H7 (cell line): Measurements from ENCODE around the gene IFNA2. TPM values are rescaled to one million over a fixed set of nuclear protein-coding genes. Genes with fewer than 3 reads are reported as not detected.
"Not testable (repeated sequence)": the region's sequence is repeated elsewhere in the genome, so short reads cannot be mapped to it uniquely, and the experiment has no call there.

ENCODE experiments used
- DNase-seq: peaks from one replicate; pipeline ENCODE4 v3.0.0; 2012
- H3K27me3 ChIP-seq: 2 replicates; pipeline ENCODE4 v1.6.0; 2011; ENCODE audit warnings: mild to moderate bottlenecking, low read length; ENCODE audit not compliant: control insufficient read depth, insufficient read depth
- H3K36me3 ChIP-seq: replicated peaks from 2 replicates; pipeline ENCODE4 v1.5.1; 2011; ENCODE audit warnings: low read length; ENCODE audit not compliant: control insufficient read depth, insufficient read depth
- H3K4me3 ChIP-seq: 2 replicates; pipeline ENCODE4 v1.5.1; 2011; ENCODE audit warnings: low read depth, mild to moderate bottlenecking, control low read depth, low read length, moderate library complexity; ENCODE audit not compliant: insufficient read depth
- total RNA-seq: library from RNA; depleted of rRNA; stranded (reverse); fragments of >200 nt; shearing (Covaris generic); gene quantifications from 2 replicates; pipeline ENCODE4 v1.2.3, GENCODE V29; 2014; rRNA removed

Gene IFNA2
- not detected in 2 replicates for total RNA-seq

DNA sequence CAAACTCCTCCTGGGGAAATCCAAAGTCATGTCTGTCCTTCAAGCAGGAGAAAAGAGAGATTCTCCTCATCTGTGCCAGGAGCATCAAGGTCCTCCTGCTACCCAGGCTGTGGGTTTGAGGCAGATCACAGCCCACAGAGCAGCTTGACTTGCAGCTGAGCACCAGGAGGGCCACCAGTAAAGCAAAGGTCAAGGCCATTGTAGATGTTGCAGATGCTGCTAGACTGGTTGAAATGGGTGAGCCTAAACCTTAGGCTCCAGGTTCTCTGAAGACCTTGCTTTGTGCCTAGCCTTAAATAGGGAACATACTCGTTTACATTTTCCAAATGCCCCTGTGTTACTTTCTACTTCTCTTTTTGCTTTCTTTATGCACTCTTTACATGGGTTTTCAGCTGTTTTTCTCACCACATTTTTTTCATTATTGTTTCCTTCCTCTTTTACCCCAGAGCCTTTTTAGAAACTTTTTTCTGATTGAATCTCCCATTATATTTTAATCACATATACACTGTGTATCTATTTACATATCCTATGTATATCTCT lies at the start of gene IFNA2:
Gene IFNA2 (minus strand): TSS at position 268 of the 540 bp plus-strand sequence. CDS start 69 bp downstream, at position 199.
- H3K36me3 ChIP-seq = no peaks in the 10 kb centered on the region
- H3K27me3 ChIP-seq = no peaks in the 10 kb centered on the region
- DNase-seq = no peak
- H3K4me3 ChIP-seq = no peak within 1 kb of the TSS

DNA sequence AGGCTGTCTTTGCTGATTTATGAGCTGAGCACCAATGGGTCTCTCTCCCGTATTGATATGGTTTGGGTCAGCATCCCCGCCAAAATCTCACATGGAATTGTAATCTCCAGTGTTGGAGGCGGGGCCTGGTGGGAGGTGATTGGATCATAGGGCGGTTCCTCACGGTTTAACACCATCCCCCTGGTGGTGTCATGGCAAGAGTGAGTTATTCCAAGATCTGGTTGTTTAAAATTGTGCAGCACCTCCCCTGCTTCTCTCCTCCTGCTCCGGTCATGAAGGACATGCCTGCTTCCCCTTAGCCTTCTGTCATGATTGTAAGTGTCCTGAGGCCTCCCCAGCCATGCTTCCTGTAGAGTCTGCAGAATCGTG lies 49.8 kb upstream of the IFNA2 start:
- H3K4me3 ChIP-seq, DNase-seq, H3K36me3 ChIP-seq, H3K27me3 ChIP-seq: not testable (repeated sequence)

DNA sequence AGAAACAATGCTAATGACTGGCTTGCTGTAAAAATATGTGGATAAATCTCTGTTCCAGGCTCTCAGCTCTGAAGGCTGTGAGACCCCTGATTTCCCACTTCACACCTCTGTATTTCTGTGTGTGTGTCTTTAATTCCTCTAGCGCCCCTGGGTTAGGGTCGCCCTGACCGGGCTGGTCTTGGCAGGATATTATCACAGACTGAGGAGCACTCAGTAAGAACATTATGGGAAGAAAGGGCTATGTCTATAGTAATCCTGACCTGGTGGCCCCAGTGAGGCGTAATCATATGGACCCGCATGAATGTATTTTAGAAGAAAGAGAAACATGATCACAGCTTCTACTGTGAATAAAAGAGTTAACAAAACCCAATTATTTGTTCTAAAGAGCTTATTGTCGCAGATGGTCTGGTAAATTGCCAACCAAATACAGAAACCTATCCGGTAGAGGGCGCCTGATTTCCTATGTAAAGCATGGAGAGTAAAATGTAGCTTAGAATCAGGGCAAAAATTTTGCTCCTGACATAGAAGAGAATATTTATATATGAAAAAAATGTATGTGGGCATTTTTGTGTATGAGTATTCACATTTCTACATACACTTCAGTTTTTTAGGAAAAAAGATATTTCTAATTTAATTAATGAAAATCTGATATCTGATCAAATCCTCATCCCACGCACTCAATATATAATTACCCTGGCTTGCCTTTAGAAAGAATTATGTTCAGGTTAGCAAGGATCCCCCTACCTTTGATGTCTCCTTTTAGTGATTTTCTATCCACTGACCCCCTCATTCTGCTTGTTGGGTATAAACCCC lies 49.2 kb upstream of the IFNA2 start:
- H3K27me3 ChIP-seq = no peaks in the 10 kb centered on the region
- H3K36me3 ChIP-seq = no peaks in the 10 kb centered on the region
- DNase-seq = no peak
- H3K4me3 ChIP-seq = no peak overlapping the region

DNA sequence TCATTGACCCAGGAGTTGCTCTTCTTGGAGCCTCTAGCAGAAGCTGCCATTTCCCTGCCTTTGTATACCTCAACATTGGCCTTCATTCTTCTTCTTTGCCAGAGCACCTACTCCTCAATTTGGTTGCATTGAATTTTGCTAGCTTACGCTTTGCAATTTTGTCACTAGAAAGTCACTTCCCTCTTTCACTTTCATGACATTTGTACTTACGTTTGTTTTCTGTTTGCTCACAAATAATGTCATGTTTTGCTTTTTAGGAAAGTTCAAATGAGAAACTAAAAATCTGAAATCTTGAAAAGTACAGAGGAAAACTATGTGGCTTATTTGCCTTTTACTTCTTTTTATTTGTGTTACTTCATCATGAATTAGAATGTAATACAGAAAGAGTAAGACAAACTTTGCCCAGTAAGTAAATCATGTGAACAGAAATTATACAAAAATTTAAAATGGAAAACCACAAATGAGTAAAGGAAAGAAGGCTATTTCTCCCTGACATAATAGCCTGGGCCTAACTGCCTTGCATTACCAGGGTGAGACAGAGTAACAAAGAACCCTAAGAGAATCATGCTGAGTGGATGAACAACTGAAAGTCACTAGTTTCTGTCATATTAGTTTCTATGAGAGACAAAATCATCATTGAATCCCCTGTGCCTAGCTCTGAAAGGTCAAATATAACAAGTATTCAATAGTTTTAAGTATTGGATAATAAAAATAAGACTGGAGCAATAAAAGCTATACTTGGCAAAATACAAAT lies 47.7 kb upstream of the IFNA2 start:
- DNase-seq = no peak
- H3K4me3 ChIP-seq = no peak overlapping the region

DNA sequence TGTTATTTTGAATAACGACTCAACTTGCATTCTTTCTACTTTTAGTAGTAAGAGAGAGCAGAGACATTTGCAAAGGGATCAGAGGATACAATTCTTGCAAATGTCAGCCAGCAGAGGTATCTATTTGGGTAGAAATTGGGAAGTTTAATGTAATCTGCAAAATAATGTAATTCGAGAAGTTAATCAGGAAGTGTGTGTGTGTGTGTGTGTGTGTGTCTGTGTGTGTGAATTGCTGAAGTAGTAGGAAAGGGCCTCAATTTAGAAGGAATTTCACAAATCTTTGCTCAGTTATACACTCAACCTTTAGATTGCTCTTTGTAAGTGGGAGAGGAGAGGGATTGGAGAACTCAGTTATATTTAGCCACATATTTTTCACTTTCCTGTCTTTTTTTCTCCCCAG lies 44.0 kb upstream of the IFNA2 start:
- no peaks in the 10 kb centered on the region for H3K36me3 ChIP-seq
- H3K4me3 ChIP-seq = no peak overlapping the region
- no peak for DNase-seq
- H3K27me3 ChIP-seq = no peaks in the 10 kb centered on the region

More for the DNA sequence above, 47.7 kb upstream of the IFNA2 start:
- no peaks in the 10 kb centered on the region for H3K36me3 ChIP-seq
- no peaks in the 10 kb centered on the region for H3K27me3 ChIP-seq

DNA sequence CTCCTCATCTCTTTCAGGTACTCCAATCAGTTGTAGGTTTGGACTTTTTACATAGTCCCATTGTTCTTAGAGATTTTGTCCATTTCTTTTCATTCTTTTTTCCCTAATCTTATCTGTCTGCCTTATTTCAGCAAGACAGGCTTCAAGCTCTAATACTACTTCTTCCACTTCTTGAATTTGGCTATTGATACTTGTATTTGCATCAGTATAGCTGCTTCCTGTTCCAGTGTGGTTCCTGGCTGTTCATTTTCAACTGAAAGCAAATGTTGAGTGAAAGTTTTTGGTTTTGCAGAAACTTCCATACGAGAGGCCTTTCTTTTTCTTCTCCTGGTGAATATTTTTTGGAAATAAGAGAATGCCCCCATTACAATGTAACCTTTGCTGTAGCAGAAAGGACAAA lies 43.0 kb upstream of the IFNA2 start:
- no peaks in the 10 kb centered on the region for H3K36me3 ChIP-seq
- no peak overlapping the region for H3K4me3 ChIP-seq
- DNase-seq = no peak
- H3K27me3 ChIP-seq = no peaks in the 10 kb centered on the region

DNA sequence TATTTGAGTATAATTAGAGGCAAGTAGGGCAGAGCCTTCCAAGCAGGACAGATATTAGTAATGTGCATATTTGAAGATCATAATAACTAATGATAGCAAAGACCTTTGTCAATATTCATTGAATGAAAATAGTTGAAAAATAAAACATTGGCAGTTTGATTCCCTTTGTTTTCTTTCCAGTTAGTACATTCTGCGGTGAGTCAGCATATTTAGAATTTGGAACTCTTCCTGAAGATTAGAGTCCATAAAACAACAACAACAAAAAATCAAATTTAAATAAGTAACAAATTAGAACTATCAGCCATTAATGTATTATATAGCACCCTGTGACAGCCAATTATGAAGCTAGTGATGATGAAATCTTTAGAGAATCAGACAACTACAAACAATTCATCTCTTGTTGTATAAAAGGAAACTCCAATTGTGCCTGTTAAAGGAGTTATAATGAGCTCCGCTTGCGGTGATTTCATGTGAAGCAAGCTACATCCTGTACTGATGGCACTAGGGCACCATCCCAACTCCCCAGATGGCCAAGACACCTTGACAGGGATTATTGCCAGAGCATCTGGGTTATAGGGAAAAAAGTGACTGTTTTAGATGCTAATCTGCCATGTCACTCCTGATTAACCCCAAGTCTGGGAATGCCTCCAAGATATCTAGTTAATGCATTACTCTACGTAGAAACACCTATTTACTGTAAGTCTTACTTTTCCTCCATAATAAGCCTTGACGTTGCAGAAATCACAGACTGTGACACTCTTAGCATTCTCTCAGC lies 30.5 kb upstream of the IFNA2 start:
- no peaks in the 10 kb centered on the region for H3K36me3 ChIP-seq
- no peak overlapping the region for H3K4me3 ChIP-seq
- no peaks in the 10 kb centered on the region for H3K27me3 ChIP-seq
- DNase-seq = no peak

DNA sequence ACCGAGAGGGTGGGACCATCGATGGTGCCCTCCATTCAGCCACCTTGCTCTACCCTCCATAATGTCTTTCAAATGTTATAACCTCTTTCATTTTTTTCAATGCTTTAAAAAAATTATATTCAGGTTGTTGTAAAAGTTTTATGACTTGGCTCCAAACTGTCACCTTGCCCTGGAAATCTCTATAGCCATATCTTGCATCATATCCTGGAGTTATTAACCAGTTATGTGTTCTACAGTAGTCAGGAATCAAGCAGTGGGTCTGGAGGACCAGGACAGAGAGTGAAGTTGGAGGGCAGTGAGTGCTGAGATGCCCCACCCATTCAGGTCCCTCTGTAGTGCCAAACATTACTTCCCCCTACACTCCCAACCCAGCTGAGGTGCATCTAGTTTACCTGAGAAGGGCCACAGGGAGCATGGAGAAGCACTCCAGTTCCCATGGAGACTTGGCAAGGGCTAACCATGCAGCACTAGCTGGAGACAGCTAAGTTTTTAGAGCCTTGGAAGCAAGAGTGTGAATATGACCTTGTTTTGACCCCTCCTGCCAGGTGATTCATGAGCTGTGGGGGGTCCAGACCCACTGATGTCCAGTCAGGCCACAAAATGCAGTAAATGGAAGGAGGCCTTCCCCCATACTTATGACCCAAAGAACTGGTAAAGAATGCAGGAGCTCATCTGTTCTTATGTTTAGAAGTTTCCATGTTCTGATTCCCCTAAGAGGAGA lies 29.2 kb upstream of the IFNA2 start:
- no peaks in the 10 kb centered on the region for H3K27me3 ChIP-seq
- no peak for DNase-seq
- no peaks in the 10 kb centered on the region for H3K36me3 ChIP-seq
- no peak overlapping the region for H3K4me3 ChIP-seq

DNA sequence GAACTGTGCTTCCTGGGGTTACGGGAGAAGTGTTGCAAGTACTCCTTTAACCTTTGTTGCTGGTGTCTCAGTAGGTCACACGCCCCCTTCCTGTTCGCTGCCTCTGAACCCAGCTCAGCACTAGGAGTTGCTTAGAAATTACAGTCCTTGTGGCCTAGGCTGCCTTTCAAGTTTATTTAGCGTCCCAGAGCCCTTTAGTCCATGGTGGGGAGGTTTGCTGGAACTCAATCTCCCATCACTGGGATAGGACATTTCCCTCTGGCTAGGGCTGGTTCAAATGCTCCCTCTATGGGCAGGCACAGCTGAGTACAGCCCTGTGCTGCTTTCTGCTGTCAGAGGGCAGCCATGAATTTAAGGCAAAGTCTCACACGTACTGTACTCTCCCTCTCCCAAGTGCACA lies 28.4 kb upstream of the IFNA2 start:
- H3K4me3 ChIP-seq = no peak overlapping the region
- DNase-seq = no peak
- no peaks in the 10 kb centered on the region for H3K36me3 ChIP-seq

DNA sequence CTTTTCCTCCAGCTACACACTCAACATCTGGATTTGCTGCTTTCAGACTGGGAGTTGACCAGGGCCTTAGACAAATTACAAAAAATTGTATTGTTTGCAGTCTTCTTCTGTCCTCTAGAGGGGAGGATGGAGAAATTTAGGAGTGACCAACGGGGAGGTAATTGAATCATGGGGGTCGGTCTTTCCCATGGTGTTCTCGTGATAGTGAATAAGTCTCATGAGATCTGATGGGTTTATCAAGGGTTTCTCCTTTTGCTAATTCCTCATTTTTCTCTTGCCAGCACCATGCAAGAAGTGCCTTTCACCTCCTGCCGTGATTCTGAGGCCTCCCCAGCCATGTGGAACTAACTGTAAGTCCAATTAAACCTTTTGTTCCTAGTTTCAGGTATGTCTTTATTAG lies 28.0 kb upstream of the IFNA2 start:
- Histone ChIP-seq H3K4me3 (no peak overlapping the region), H3K27me3 (no peaks in the 10 kb centered on the region)

More for the DNA sequence above, 28.4 kb upstream of the IFNA2 start:
- H3K27me3 ChIP-seq = no peaks in the 10 kb centered on the region

DNA sequence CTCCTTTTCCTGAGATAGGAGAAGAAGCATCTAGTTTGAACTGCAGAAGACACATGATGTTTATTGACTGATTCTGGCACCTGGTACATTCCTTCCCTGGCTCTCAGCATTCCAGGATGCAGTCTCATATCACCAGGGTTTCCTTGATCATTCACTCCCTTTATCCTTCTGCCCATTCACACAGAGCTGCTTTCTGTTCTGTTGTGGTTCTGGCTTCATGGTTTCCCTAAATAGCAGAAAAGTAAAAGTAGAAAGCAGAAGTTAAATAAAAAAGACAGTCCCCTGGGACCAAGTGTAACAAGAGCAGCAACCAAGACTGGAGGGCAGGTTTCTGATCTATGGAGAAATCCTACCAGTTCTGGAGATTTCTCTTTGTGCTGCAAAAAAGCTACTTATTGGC lies 26.9 kb upstream of the IFNA2 start:
- H3K27me3 ChIP-seq = no peaks in the 10 kb centered on the region; the same call in 1 of the 2 replicates
- H3K4me3 ChIP-seq = no peak overlapping the region
- no peak for DNase-seq
- no peaks in the 10 kb centered on the region for H3K36me3 ChIP-seq

More for the DNA sequence above, 28.0 kb upstream of the IFNA2 start:
- no peaks in the 10 kb centered on the region for H3K36me3 ChIP-seq
- DNase-seq = no peak

DNA sequence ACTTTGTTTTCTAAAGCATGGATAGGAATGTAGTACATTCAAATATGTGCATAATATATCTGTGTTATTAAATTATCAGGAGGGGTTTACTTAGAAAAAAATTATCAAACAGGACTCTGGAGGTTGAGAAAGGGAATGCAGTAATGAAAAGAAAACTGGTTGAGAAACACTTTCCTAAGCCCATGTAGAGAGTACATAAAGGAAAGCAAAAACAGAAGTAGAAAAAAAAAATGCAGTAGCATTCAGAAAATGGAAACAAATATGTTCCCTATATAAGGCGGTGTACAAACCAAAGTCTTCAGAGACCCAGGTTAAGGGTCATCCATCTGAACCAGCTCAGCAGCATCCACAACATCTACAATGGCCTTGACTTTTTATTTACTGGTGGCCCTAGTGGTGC lies 23.6 kb upstream of the IFNA2 start, which contains the start of gene IFNA8:
Gene IFNA8 (plus strand): TSS at position 301 of the 400 bp plus-strand sequence. CDS start 60 bp downstream, at position 361.
- Histone ChIP-seq H3K4me3 (no peak within 1 kb of the TSS), H3K27me3 (no peaks in the 10 kb centered on the region; the same call in 1 of the 2 replicates), H3K36me3 (no peaks in the 10 kb centered on the region)
- DNase-seq = no peak

DNA sequence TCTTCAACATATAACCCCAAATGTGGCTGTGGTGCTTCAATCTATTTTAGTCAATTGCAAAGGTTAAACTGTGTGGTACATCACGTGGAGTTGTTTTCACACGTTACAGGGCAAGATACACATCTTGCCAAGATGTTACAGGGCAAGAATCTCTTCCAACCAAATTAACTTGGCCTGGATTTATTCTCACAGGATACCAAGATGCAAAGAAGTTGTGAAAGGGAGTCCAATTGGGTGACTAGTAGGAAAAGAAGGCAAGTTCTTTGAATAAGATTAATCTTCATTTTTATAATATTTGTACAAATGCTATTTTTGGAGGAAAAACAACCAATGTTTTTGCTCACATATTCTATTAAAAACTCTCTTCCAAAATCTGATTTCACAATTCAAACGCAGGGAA lies 18.9 kb upstream of the IFNA2 start:
- DNase-seq = no peak
- Histone ChIP-seq H3K27me3 (peaks cover 17% of the 10 kb centered on the region), H3K36me3 (no peaks in the 10 kb centered on the region), H3K4me3 (no peak overlapping the region)
